ENCODE measurements around the gene AQP1. TPM values are rescaled to one million over a fixed set of nuclear protein-coding genes. Genes with fewer than 3 reads are reported as not detected.

Gene AQP1
- total and polyA plus RNA-seq, 8 donors: 146 to 450 (median 231) TPM

GRCh38 chr7:30915751-30916150 lies 4.1 kb downstream of the AQP1 start:
- ATAC-seq (no peak), FAIRE-seq (no peak), DNase-seq (peak in 2 of 6 donors; percentile 7 to 28)
- H3K27me3 ChIP-seq: no peaks in the 10 kb centered on the region
- H3K9me3 ChIP-seq: no peaks in the 10 kb centered on the region
- WGBS, 2 donors: 66 to 70% methylated on average over 5 to 6 of the region's 6 CpGs
- peak overlapping the region in 2 of 4 donors; percentile 46 to 47 for H3K4me3 ChIP-seq
- peak overlapping the region in 2 of 4 donors; percentile 28 to 63 for H3K27ac ChIP-seq
- H3K36me3 ChIP-seq: no peaks in the 10 kb centered on the region
- TF ChIP-seq, protein P1, sequence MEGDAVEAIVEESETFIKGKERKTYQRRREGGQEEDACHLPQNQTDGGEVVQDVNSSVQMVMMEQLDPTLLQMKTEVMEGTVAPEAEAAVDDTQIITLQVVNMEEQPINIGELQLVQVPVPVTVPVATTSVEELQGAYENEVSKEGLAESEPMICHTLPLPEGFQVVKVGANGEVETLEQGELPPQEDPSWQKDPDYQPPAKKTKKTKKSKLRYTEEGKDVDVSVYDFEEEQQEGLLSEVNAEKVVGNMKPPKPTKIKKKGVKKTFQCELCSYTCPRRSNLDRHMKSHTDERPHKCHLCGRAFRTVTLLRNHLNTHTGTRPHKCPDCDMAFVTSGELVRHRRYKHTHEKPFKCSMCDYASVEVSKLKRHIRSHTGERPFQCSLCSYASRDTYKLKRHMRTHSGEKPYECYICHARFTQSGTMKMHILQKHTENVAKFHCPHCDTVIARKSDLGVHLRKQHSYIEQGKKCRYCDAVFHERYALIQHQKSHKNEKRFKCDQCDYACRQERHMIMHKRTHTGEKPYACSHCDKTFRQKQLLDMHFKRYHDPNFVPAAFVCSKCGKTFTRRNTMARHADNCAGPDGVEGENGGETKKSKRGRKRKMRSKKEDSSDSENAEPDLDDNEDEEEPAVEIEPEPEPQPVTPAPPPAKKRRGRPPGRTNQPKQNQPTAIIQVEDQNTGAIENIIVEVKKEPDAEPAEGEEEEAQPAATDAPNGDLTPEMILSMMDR (IDR thresholded peaks at IDR 0.05): no peak
- peaks cover 0 to 16% (median 8%) of the 10 kb centered on the region in 3 donors for H3K4me1 ChIP-seq
- intact Hi-C loops (cut with DNase I): loop anchor here in 1 of 3 donors (10.0 kb wide), 1 partner anchor 111 kb away; no protein-coding TSS in a partner anchor

GRCh38 chr7:30916255-30916654 lies 4.6 kb downstream of the AQP1 start:
- DNase-seq (peak in 2 of 6 donors; percentile 19 to 48), FAIRE-seq (no peak), ATAC-seq (no peak)
- no peaks in the 10 kb centered on the region for H3K9me3 ChIP-seq
- TF ChIP-seq, protein P1 (IDR thresholded peaks at IDR 0.05): no peak
- peak overlapping the region in 2 of 4 donors; percentile 28 to 63 for H3K27ac ChIP-seq
- no peaks in the 10 kb centered on the region for H3K27me3 ChIP-seq
- peaks cover 0 to 11% (median 8%) of the 10 kb centered on the region in 3 donors for H3K4me1 ChIP-seq
- H3K4me3 ChIP-seq: peak overlapping the region in 2 of 4 donors; percentile 46 to 47
- WGBS, 2 donors: 69 to 77% methylated on average over 3 of the region's 3 CpGs
- H3K36me3 ChIP-seq: no peaks in the 10 kb centered on the region
- intact Hi-C loops (cut with DNase I): loop anchor here in 1 of 3 donors (10.0 kb wide), 1 partner anchor 111 kb away; no protein-coding TSS in a partner anchor

GRCh38 chr7:30916767-30917166 lies 5.1 kb downstream of the AQP1 start:
- H3K27me3 ChIP-seq: no peaks in the 10 kb centered on the region
- no peaks in the 10 kb centered on the region for H3K9me3 ChIP-seq
- peaks cover 0 to 3% (median 0%) of the 10 kb centered on the region in 3 donors for H3K36me3 ChIP-seq
- WGBS, 2 donors: 57 to 71% methylated on average over 7 of the region's 7 CpGs
- TF ChIP-seq, protein P1 (IDR thresholded peaks at IDR 0.05): no peak
- H3K4me1 ChIP-seq: peaks cover 0 to 11% (median 8%) of the 10 kb centered on the region in 3 donors
- FAIRE-seq: no peak
- DNase-seq: peak in 2 of 6 donors; percentile 12 to 25
- intact Hi-C loops (cut with DNase I): loop anchor here in 1 of 3 donors (10.0 kb wide), 1 partner anchor 112 kb away; no protein-coding TSS in a partner anchor
- no peak overlapping the region for H3K27ac ChIP-seq
- no peak for ATAC-seq
- H3K4me3 ChIP-seq: peak overlapping the region in 2 of 4 donors; percentile 46 to 47

DNA sequence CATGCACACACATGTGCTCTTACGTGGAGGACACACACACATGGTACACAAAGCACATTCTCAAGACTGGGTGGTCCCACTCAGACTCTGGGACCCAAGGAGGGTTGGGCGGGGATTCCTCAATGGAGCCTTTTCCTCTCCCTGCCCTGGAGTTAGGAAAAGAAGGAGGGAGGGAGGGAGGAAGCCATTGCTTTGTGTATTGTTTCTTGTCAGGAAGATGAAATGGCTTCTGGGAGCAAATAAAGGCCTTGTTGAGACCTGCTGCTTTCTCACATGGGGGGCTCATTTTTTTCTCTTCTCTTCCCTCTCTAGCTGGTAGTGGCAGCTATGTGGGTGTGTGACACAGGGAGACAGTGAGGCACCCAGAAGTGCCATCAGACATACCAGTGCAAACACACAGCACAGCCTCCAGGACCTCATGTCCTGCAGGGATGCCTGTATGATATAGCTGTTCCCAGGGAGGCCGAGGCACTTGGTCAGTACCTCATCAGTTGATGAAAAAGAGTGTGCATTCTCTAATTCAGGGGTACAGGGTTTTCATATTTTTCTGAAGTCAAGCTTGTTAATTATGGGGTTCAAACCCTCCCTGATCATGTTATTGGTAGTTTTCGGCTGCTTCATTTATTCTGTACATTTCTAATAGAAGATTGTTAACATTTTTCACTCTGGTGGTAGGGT lies 5.7 kb downstream of the AQP1 start:
- 70 to 74% methylated on average over 4 of the region's 4 CpGs for WGBS, 2 donors
- intact Hi-C loops (cut with DNase I): loop anchor here in 1 of 3 donors (10.0 kb wide), 1 partner anchor 113 kb away; no protein-coding TSS in a partner anchor
- Histone ChIP-seq H3K4me1 (peaks cover 0 to 10% (median 8%) of the 10 kb centered on the region in 3 donors), H3K27ac (peak overlapping the region in 1 of 4 donors; percentile 47), H3K4me3 (peak overlapping the region in 2 of 4 donors; percentile 17 to 46), H3K36me3 (peaks cover 0 to 9% (median 2%) of the 10 kb centered on the region in 3 donors), H3K27me3 (no peaks in the 10 kb centered on the region), H3K9me3 (no peaks in the 10 kb centered on the region)
- no peak for ATAC-seq
- DNase-seq: peak in 3 of 6 donors; percentile 3 to 12 (median 9)
- no peak for FAIRE-seq
- TF ChIP-seq, protein P1 (IDR thresholded peaks at IDR 0.05): no peak
